Progenitor cell of endocrine pancreas (in vitro differentiated cells): Measurements from ENCODE around the gene SRI. TPM values are rescaled to one million over a fixed set of nuclear protein-coding genes. Genes with fewer than 3 reads are reported as not detected.

Experiments
- DNase-seq: peaks from one replicate; pipeline ENCODE4 v3.0.0; 2021; ENCODE audit warnings: low spot score; ENCODE audit not compliant: unreplicated experiment
- H3K27ac Mint-ChIP-seq: 2 replicates; pipeline ENCODE4 v1.8.0; 2021; ENCODE audit warnings: mild to moderate bottlenecking, moderate library complexity, mixed read lengths
- H3K27me3 Mint-ChIP-seq: 2 replicates; pipeline ENCODE4 v1.8.0; 2021; ENCODE audit warnings: mixed read lengths
- H3K36me3 Mint-ChIP-seq: 2 replicates; pipeline ENCODE4 v1.8.0; 2022; ENCODE audit warnings: mixed read lengths; ENCODE audit not compliant: insufficient read depth
- H3K4me1 Mint-ChIP-seq: 2 replicates; pipeline ENCODE4 v1.8.0; 2021; ENCODE audit warnings: low read depth, mixed read lengths
- H3K4me3 Mint-ChIP-seq: 2 replicates; pipeline ENCODE4 v1.8.0; 2021; ENCODE audit warnings: low read depth, mild to moderate bottlenecking, moderate library complexity, mixed read lengths
- H3K9me3 Mint-ChIP-seq: 2 replicates; pipeline ENCODE4 v1.8.0; 2021; ENCODE audit warnings: low read depth, mixed read lengths
- total RNA-seq: library from RNA; stranded (reverse); gene quantifications from 2 replicates; pipeline ENCODE4 v1.2.1, GENCODE V29; 2021
- TF ChIP-seq, protein P1 (sequence below): fragments of 200-600 bp; sonication (generic); IDR thresholded peaks from one replicate; pipeline ENCODE4 v1.5.0; 2021; ENCODE audit warnings: antibody characterized with exemption, mild to moderate bottlenecking; ENCODE audit not compliant: unreplicated experiment

SRI gene
- total RNA-seq, 1 donor from 2014 or later, result 126 TPM

DNA sequence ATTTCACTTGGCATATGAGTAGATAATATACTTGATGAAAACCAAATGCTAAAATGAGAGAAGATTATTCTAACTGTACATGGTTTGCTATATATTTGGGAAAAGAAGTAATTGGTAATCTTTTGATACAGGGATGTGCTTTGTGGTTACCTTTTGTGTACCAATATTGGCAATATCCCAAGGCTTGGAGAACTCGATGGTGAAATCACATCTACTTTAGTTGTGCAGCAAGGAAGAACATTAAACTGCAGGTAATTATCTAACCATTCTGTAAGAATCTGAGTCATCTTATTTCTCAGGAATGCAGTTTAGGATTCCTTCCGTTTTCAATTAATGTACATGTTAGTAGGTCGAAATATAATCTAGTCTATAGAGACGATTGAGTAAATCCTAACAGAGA is 64.1 kb downstream of the SRI start:
- Mint-ChIP-seq H3K27me3 (peaks cover 3% of the 10 kb centered on the region), H3K27ac (no peak overlapping the region), H3K36me3 (peaks cover 37% of the 10 kb centered on the region), H3K4me3 (no peak overlapping the region), H3K4me1 (peaks cover 9% of the 10 kb centered on the region), H3K9me3 (peaks cover 29% of the 10 kb centered on the region)
- DNase-seq, result no peak
- TF ChIP-seq, protein P1, sequence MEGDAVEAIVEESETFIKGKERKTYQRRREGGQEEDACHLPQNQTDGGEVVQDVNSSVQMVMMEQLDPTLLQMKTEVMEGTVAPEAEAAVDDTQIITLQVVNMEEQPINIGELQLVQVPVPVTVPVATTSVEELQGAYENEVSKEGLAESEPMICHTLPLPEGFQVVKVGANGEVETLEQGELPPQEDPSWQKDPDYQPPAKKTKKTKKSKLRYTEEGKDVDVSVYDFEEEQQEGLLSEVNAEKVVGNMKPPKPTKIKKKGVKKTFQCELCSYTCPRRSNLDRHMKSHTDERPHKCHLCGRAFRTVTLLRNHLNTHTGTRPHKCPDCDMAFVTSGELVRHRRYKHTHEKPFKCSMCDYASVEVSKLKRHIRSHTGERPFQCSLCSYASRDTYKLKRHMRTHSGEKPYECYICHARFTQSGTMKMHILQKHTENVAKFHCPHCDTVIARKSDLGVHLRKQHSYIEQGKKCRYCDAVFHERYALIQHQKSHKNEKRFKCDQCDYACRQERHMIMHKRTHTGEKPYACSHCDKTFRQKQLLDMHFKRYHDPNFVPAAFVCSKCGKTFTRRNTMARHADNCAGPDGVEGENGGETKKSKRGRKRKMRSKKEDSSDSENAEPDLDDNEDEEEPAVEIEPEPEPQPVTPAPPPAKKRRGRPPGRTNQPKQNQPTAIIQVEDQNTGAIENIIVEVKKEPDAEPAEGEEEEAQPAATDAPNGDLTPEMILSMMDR, result no peak

Other genes with a start within 250 kb of the SRI start
- gene STEAP4, start 86.9 kb upstream of the SRI start, total RNA-seq, result not detected in 2 replicates